ENCODE results near the gene TWIST1.

TWIST1 gene

DNA sequence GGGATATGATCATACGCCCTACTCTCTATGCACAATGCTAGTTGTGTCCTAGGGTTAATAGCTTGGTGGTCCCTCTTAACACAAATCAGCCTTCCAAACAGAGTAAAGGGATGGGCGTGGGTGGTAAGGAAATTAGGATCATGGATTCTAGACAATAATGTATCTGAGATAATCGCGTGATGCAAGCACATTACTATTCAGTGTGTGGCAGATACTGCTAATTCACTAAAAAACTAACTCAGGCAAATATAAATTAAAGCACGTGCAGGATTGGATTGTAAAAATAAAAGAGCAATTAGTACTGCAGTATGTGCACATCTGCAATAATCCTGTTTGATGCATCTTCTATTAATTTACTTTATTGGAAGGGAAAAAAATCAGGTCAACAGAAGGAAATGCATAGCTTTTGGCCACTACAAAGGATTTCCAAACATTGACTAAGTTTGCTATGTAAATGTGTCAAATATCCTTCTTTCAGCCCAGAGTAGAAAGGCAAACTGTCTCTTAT, 22.0 kb downstream of the TWIST1 start:
- no peaks in the 10 kb centered on the region for H3K27me3 ChIP-seq (ENCODE audit: insufficient read depth, low read length)

GRCh38 chr7:19094598-19095352, 22.7 kb downstream of the TWIST1 start:
- Histone ChIP-seq H3F3A (ENCODE audit: insufficient read depth, low read length) (no peaks in the 10 kb centered on the region), H2AFZ (ENCODE audit: low read length) (no peak overlapping the region), H3K79me2 (ENCODE audit: insufficient read depth, low read length) (no peaks in the 10 kb centered on the region), H3K27ac (ENCODE audit: low read depth, low read length, poor library complexity, severe bottlenecking) (no peak overlapping the region), H3K9me2 (ENCODE audit: low read depth, low read length) (no peaks in the 10 kb centered on the region), H3K27me3 (ENCODE audit: insufficient read depth, low read length) (no peaks in the 10 kb centered on the region), H3K4me1 (ENCODE audit: insufficient read depth, low read length, severe bottlenecking) (no peaks in the 10 kb centered on the region), H3K9me3 (ENCODE audit: low read length) (no peaks in the 10 kb centered on the region), H3K36me3 (ENCODE audit: insufficient read depth, low read length) (no peaks in the 10 kb centered on the region), H4K20me1 (ENCODE audit: insufficient read depth, low read length) (no peaks in the 10 kb centered on the region), H3K9ac (ENCODE audit: low read length) (no peak overlapping the region), H3K4me2 (ENCODE audit: low read length) (no peak overlapping the region), H3K4me3 (ENCODE audit: low read depth, low read length, poor library complexity, severe bottlenecking) (no peak overlapping the region)
- no peak for TF ChIP-seq CTCF (IDR thresholded peaks at IDR 0.05; ENCODE audit: low read length)
- TF ChIP-seq EZH2 (IDR thresholded peaks at IDR 0.05; ENCODE audit: borderline replicate concordance, low read length) = no peak

More for the DNA sequence above, 22.0 kb downstream of the TWIST1 start:
- no peaks in the 10 kb centered on the region for H3K4me1 ChIP-seq (ENCODE audit: insufficient read depth, low read length, severe bottlenecking)
- TF ChIP-seq EZH2 (IDR thresholded peaks at IDR 0.05; ENCODE audit: borderline replicate concordance, low read length) (no peak), CTCF (IDR thresholded peaks at IDR 0.05; ENCODE audit: low read length) (no peak)
- no peak overlapping the region for H3K9ac ChIP-seq (ENCODE audit: low read length)
- no peaks in the 10 kb centered on the region for H4K20me1 ChIP-seq (ENCODE audit: insufficient read depth, low read length)
- no peaks in the 10 kb centered on the region for H3K9me2 ChIP-seq (ENCODE audit: low read depth, low read length)
- H3K9me3 ChIP-seq (ENCODE audit: low read length) = no peaks in the 10 kb centered on the region
- no peaks in the 10 kb centered on the region for H3K36me3 ChIP-seq (ENCODE audit: insufficient read depth, low read length)
- H2AFZ ChIP-seq (ENCODE audit: low read length) = no peak overlapping the region
- H3K79me2 ChIP-seq (ENCODE audit: insufficient read depth, low read length) = no peaks in the 10 kb centered on the region
- no peak overlapping the region for H3K4me3 ChIP-seq (ENCODE audit: low read depth, low read length, poor library complexity, severe bottlenecking)
- H3K27ac ChIP-seq (ENCODE audit: low read depth, low read length, poor library complexity, severe bottlenecking) = no peak overlapping the region
- no peak overlapping the region for H3K4me2 ChIP-seq (ENCODE audit: low read length)
- no peaks in the 10 kb centered on the region for H3F3A ChIP-seq (ENCODE audit: insufficient read depth, low read length)

DNA sequence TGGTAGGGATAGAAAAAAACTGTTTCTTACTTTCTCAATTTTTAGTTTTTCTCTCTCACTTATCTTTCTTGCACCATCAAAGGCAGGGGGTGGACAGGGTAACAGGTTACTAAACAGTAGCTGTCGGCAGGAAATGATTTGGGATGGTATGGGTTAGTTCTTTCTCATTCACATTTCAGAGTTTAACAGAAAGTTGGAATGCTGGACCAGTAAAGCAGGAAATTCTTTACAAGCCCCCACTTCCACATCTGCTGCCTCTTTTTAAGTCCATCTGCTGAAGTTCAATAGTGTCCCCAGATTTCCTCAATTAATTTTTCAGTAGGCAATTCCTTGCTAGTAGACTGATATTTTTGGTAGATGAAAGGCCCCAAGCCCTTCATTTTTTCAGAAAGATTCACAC, 23.3 kb downstream of the TWIST1 start:
- H3K27ac ChIP-seq (ENCODE audit: low read depth, low read length, poor library complexity, severe bottlenecking) = no peak overlapping the region
- H3K9me2 ChIP-seq (ENCODE audit: low read depth, low read length) = no peaks in the 10 kb centered on the region
- no peaks in the 10 kb centered on the region for H3F3A ChIP-seq (ENCODE audit: insufficient read depth, low read length)
- no peaks in the 10 kb centered on the region for H3K27me3 ChIP-seq (ENCODE audit: insufficient read depth, low read length)
- no peaks in the 10 kb centered on the region for H3K4me1 ChIP-seq (ENCODE audit: insufficient read depth, low read length, severe bottlenecking)
- H3K36me3 ChIP-seq (ENCODE audit: insufficient read depth, low read length) = no peaks in the 10 kb centered on the region
- no peaks in the 10 kb centered on the region for H4K20me1 ChIP-seq (ENCODE audit: insufficient read depth, low read length)
- no peak overlapping the region for H2AFZ ChIP-seq (ENCODE audit: low read length)
- H3K9ac ChIP-seq (ENCODE audit: low read length) = no peak overlapping the region
- TF ChIP-seq CTCF (IDR thresholded peaks at IDR 0.05; ENCODE audit: low read length) (no peak), EZH2 (IDR thresholded peaks at IDR 0.05; ENCODE audit: borderline replicate concordance, low read length) (no peak)
- no peak overlapping the region for H3K4me2 ChIP-seq (ENCODE audit: low read length)
- H3K79me2 ChIP-seq (ENCODE audit: insufficient read depth, low read length) = no peaks in the 10 kb centered on the region
- no peaks in the 10 kb centered on the region for H3K9me3 ChIP-seq (ENCODE audit: low read length)
- no peak overlapping the region for H3K4me3 ChIP-seq (ENCODE audit: low read depth, low read length, poor library complexity, severe bottlenecking)

All from OCI-LY1 (cell line).